Inferior parietal cortex (tissue), 1 donor: ENCODE data around the gene DPEP3.
A peak's percentile ranks its signal among the peaks of the same experiment; 100 is the strongest.

Experiments
- DNase-seq: peaks from one replicate; pipeline ENCODE4 v3.0.0-alpha.2; 2016; ENCODE audit errors: extremely low spot score

The DPEP3 gene

DNA sequence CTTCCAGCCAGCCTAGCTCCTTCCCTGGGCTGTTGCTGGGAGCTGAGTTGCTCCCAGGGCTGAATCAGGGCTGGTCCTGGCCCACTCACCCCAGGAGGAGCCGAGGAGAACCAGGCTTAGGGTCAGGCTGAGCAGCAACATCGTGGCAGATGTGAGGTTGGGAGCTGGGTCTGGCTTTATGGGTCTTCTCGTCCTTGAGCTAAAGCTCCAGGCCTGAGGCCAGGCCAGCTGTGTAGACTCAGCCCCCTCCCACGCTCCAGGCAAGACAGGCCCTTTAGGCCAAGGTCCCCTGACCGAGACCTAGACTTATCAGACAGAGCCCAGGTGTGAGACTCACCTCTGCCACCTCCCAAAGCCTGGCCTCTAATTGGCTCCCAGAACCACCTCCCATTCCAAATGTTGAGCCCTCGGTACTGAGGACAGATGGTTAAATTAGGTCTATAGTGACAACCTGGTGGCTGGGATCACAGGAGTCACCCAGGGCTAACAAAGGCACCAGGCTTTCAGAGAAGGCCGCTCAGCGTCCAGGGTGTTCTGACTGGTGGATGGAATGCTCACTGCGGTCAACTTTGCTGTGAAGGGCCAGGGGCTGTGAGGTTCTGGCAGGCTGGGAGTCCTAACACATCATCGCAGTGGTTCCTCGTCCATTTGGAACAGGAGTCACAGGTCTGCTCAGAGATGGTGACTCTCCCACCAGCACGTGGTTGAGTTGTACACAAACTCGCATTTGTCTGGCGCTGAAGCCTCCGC, 48.4 kb downstream of the DPEP3 start, which contains the start of gene CTRL:
Gene CTRL (minus strand): TSS at position 151 of the 750 bp plus-strand sequence. CDS start 10 bp downstream, at position 141.
- no peak for DNase-seq

- no peak for DNase-seq
Measured at GRCh38 chr16:67930678-67931211, 49.6 kb downstream of the DPEP3 start.

GRCh38 chr16:67930191-67930590, 50.1 kb downstream of the DPEP3 start:
- DNase-seq: no peak

GRCh38 chr16:67928561-67929364, 51.5 kb downstream of the DPEP3 start:
- peak; percentile 81 for DNase-seq

DNA sequence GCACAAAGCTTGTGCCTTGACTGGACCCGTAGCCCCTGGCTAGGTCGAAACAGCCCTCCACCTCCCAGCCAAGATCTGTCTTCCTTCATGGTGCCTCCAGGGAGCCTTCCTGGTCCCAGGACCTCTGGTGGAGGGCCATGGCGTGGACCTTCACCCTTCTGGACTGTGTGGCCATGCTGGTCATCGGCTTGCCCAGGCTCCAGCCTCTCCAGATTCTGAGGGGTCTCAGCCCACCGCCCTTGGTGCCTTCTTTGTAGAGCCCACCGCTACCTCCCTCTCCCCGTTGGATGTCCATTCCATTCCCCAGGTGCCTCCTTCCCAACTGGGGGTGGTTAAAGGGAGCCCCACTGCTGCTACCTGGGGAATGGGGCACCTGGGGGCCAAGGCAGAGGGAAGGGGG, 52.2 kb downstream of the DPEP3 start:
- DNase-seq: no peak

DNA sequence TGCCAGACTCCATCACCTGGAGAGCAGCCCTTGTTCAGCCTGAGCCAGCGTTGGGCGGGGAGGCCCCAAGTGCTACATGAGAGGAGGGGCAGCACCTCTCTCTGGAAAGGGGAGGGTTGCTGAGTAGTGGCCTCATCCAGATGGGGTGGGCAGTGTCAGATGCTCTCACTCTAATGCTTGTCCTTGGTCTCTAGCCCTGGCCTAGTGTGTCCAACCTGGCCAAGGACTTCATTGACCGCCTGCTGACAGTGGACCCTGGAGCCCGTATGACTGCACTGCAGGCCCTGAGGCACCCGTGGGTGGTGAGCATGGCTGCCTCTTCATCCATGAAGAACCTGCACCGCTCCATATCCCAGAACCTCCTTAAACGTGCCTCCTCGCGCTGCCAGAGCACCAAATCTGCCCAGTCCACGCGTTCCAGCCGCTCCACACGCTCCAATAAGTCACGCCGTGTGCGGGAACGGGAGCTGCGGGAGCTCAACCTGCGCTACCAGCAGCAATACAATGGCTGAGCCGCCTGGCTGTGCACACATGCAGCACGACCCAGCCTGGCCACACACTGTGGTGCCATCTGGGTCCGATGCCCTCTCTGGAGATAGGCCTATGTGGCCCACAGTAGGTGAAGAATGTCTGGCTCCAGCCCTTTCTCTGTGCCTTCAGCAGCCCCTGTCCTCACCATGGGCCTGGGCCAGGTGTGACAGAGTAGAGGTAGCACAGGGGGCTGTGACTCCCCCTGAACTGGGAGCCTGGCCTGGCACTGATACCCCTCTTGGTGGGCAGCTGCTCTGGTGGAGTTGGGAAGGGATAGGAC, 53.0 kb downstream of the DPEP3 start:
- DNase-seq: no peak

DNA sequence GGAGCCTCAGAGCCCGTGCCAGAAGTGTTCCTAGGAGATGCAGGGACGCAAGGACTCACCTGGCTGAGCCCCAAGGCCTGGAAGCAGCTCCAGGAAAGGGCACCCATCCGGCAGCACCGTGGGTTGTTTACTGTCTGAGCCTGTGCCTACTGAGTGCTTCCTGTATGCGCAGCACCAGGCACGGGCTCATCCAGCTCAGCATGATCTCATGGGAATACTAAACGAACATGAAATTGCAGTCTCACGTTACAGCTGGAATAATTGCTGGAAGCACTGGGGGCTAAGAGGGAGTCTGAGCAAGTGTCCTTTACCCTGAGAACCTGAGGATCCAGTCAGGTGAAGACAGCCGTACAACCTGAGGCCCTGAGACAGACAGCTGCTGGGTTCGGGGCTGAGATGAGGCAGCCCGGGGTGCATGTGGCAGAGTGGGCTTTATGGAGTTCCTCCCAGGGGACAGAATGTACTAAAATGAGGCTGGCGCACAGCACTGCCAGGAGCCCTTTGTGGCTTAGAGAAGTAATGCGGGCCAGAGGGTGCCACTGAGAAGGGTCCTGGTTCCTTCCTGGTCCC, 54.0 kb downstream of the DPEP3 start:
- DNase-seq: peak; percentile 60
